Liver (tissue), 3 donors: ENCODE results near the gene EXOC4.

Experiments used
- EGR1 ChIP-seq, 2 donors: IDR thresholded peaks; 2 replicates each; pipeline ENCODE4 v1.6.1; 2016 to 2018; ENCODE audit warnings: antibody characterized with exemption in 2 of 2, low read depth in 2 of 2
- FOXA1 ChIP-seq: IDR thresholded peaks from 2 replicates; pipeline ENCODE4 v1.6.1; 2016; ENCODE audit warnings: antibody characterized with exemption
- GABPA ChIP-seq, 2 donors: IDR thresholded peaks in 1 of 2; conservative IDR thresholded peaks in 1 of 2; 2 replicates each; pipeline ENCODE4 v1.6.1; 2016; ENCODE audit warnings: antibody characterized with exemption in 2 of 2, mild to moderate bottlenecking in 1 of 2, moderate library complexity in 1 of 2
- HNF4A ChIP-seq, 2 donors: conservative IDR thresholded peaks; 2 replicates each; pipeline ENCODE4 v1.6.1; 2016; ENCODE audit warnings: antibody characterized with exemption in 2 of 2, mild to moderate bottlenecking in 2 of 2
- JUND ChIP-seq, 2 donors: IDR thresholded peaks; 2 replicates each; pipeline ENCODE4 v1.6.1; 2016; ENCODE audit warnings: antibody characterized with exemption in 2 of 2
- RAD21 ChIP-seq, 2 donors: IDR thresholded peaks; 2 replicates each; pipeline ENCODE4 v1.6.1; 2016; ENCODE audit warnings: antibody characterized with exemption in 2 of 2, mild to moderate bottlenecking in 2 of 2
- SP1 ChIP-seq: IDR thresholded peaks from 2 replicates; pipeline ENCODE4 v1.6.1; 2018; ENCODE audit warnings: antibody characterized with exemption, mild to moderate bottlenecking
- TAF1 ChIP-seq: conservative IDR thresholded peaks from 2 replicates; pipeline ENCODE4 v1.6.1; 2016; ENCODE audit warnings: antibody characterized with exemption, mild to moderate bottlenecking
- YY1 ChIP-seq: IDR thresholded peaks from 2 replicates; pipeline ENCODE4 v1.6.1; 2016; ENCODE audit warnings: antibody characterized with exemption, mild to moderate bottlenecking
- TF ChIP-seq, protein P1 (sequence below): fragments of 150-350 bp; IDR thresholded peaks from 2 replicates; pipeline ENCODE4 v1.5.1; 2017; ENCODE audit warnings: improper control_type of control experiment, low read depth, low read length; ENCODE audit not compliant: missing input control
- TF ChIP-seq, protein P2 (sequence below): IDR thresholded peaks from 2 replicates; pipeline ENCODE4 v1.6.1; 2016; ENCODE audit warnings: antibody characterized with exemption
- TF ChIP-seq, protein P3 (sequence below): IDR thresholded peaks from 2 replicates; pipeline ENCODE4 v1.6.1; 2016; ENCODE audit warnings: antibody characterized with exemption, mild to moderate bottlenecking
- donor health status: healthy.
- donor health status: healthy.

DNA sequence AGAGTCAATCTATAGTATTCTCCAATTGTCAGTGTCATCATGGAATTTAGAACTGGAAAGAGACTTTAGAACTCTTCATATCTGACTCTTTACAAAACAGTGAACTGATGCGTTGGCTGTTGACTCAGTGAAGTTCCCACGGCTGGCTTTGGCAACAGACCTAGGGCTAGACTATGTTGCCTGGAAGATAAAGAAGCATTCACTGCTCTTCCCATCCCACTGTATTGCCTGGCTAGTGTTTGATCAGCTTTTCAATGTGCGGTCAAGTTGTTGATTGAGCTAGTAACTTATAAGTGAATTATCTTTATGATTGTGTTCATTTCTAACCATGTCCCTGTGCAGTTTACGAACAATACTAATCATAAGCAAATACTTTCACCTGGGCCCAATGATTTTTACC is 508.6 kb downstream of the EXOC4 start:
- TF ChIP-seq, protein P1, sequence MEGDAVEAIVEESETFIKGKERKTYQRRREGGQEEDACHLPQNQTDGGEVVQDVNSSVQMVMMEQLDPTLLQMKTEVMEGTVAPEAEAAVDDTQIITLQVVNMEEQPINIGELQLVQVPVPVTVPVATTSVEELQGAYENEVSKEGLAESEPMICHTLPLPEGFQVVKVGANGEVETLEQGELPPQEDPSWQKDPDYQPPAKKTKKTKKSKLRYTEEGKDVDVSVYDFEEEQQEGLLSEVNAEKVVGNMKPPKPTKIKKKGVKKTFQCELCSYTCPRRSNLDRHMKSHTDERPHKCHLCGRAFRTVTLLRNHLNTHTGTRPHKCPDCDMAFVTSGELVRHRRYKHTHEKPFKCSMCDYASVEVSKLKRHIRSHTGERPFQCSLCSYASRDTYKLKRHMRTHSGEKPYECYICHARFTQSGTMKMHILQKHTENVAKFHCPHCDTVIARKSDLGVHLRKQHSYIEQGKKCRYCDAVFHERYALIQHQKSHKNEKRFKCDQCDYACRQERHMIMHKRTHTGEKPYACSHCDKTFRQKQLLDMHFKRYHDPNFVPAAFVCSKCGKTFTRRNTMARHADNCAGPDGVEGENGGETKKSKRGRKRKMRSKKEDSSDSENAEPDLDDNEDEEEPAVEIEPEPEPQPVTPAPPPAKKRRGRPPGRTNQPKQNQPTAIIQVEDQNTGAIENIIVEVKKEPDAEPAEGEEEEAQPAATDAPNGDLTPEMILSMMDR, result no peak
- no peak for TF ChIP-seq RAD21 (IDR thresholded peaks at IDR 0.05)
- TF ChIP-seq, protein P2, sequence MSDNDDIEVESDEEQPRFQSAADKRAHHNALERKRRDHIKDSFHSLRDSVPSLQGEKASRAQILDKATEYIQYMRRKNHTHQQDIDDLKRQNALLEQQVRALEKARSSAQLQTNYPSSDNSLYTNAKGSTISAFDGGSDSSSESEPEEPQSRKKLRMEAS, result no peak
- TF ChIP-seq, protein P3, sequence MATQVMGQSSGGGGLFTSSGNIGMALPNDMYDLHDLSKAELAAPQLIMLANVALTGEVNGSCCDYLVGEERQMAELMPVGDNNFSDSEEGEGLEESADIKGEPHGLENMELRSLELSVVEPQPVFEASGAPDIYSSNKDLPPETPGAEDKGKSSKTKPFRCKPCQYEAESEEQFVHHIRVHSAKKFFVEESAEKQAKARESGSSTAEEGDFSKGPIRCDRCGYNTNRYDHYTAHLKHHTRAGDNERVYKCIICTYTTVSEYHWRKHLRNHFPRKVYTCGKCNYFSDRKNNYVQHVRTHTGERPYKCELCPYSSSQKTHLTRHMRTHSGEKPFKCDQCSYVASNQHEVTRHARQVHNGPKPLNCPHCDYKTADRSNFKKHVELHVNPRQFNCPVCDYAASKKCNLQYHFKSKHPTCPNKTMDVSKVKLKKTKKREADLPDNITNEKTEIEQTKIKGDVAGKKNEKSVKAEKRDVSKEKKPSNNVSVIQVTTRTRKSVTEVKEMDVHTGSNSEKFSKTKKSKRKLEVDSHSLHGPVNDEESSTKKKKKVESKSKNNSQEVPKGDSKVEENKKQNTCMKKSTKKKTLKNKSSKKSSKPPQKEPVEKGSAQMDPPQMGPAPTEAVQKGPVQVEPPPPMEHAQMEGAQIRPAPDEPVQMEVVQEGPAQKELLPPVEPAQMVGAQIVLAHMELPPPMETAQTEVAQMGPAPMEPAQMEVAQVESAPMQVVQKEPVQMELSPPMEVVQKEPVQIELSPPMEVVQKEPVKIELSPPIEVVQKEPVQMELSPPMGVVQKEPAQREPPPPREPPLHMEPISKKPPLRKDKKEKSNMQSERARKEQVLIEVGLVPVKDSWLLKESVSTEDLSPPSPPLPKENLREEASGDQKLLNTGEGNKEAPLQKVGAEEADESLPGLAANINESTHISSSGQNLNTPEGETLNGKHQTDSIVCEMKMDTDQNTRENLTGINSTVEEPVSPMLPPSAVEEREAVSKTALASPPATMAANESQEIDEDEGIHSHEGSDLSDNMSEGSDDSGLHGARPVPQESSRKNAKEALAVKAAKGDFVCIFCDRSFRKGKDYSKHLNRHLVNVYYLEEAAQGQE, result no peak
- TF ChIP-seq YY1, result no peak
- TF ChIP-seq JUND (IDR thresholded peaks at IDR 0.05), result no peak
- no peak for TF ChIP-seq FOXA1
- TF ChIP-seq EGR1 (IDR thresholded peaks at IDR 0.05; ENCODE audit: low read depth in 2 of 2), result no peak
- no peak for TF ChIP-seq SP1
- TF ChIP-seq GABPA (IDR thresholded peaks at IDR 0.05 in 1 of 2, conservative IDR thresholded peaks at IDR 0.05 in 1 of 2), result no peak
- TF ChIP-seq TAF1, result no peak
- TF ChIP-seq HNF4A (conservative IDR thresholded peaks at IDR 0.05), result no peak
